Activated CD4-positive, alpha-beta T cell treated with anti-CD3 and anti-CD28 coated beads, Interleukin-2, Interleukin-6, amounts not matched to agents 100 ng/mL and 50 ng/mL, durations not matched to agents 16 hours and 8 hours (primary cell): ENCODE data around the gene CACNA1S.

Experiments
- DNase-seq: peaks from one replicate; pipeline ENCODE4 v3.0.0-alpha.2; 2020

CACNA1S gene

DNA sequence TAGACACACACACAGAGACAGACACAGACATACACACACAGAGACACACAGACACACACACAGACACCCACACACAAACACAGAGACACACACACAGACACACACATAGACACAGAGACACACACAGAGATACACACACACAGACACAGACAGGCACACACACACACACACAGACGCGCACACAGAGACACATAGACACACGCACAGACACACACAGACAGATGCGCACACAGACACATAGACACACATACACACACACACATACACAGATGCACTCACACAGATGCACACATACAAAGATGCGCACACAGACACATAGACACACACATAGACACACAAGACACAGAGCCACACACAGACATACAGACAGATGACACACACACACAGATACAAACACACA lies 104.7 kb downstream of the CACNA1S start:
- DNase-seq = no peak

DNA sequence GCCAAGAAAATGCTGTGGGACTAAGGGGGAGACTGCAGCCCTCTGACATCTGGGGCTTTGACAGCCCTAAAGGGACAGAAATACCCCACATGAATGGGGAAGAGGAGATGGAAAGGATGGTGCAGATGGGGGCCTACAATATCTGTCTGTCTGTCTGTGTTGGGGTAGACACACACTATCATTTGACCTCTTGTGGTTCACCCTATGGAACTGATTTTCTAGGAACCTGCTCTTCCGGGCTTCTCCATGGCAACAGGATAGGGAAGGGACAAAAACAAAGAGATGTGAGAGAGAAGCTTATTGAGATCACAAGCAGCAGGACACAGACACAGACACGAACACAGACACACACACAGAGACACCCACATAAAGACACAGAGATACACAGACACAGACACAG lies 105.8 kb downstream of the CACNA1S start:
- no peak for DNase-seq

DNA sequence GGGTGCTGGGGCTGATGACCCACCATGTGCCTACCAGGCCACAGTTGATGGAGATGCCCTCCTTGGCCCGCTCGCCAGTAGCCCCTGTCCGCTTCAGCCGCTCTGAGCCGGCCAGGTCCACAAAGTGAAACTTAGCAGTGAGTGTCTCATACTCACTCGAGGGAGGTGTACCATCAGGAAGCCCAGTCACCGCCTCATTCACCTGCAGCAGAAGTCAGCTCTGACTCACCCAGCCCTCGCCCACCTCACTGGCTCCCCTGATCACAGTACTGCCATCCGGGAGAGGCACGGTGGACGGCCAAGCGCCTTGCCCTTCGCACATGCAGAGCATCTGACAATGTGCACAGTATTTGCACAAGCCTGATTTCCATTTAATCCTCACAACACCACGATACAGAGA lies 107.5 kb downstream of the CACNA1S start:
- no peak for DNase-seq

- DNase-seq = no peak
These were observed 108.1 kb downstream of the CACNA1S start for GRCh38 chr1:201004154-201004553.

DNA sequence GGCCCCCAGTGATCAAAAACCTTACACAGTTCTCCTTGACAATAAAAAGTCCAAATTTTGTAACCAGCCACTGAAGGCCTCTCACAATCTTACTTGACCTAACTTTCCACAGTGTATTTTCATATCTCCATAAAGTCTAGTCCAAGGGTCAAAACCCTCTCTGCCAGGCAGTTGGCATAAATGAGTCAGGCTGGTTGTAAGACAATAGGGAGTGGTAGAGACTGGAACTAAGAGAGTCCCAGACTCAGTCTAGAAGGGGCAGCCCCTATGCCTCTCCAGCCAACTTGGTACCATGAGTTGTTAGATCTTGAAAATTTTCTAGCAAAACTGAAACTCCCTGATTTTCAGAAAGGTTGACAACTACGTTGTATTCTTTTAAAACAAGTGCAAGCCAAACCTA lies 109.7 kb downstream of the CACNA1S start:
- DNase-seq = peak; percentile 41

DNA sequence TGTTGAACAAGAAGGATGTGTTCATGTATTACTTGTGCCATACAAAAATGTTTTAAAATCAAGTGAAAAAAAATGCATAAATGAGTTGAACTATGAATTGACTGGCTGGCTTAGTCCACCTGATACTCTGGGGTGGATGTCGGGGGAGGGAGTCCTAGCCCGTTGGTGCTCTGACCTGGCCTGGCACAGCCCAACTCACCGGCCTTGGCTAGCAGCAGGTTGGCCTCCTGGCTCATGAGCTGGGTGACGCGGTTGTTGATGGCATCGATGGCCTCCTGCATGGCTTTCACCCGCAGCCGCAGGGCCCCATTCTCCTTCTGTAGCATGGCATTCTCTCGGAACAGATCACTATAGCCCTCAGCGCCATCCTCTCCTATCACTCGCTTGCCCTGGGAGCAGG lies 110.3 kb downstream of the CACNA1S start:
- DNase-seq = no peak

GRCh38 chr1:201000391-201000790 lies 111.8 kb downstream of the CACNA1S start:
- DNase-seq = no peak

GRCh38 chr1:200999667-201000066 lies 112.6 kb downstream of the CACNA1S start:
- DNase-seq = no peak

DNA sequence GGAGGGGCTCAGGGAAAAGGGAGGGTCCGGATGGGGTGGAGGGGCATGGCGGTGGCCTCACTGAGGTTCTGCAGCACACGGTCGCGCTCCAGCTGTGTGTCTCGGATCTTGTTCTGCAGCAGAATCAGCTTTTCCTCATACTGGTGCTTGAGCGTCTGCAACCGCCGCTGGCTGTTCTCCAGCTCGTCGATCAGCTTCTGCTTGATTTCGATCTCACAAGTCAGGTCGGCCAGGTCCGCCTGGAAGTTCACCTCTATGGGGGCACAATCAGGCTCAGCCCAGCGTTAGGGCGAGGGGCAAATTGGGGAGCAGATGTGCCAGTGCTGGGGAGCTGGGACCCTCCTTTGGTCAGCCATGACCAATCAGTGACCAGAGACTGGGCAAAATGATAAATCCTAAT lies 113.9 kb downstream of the CACNA1S start:
- DNase-seq = no peak

GRCh38 chr1:200992382-200993048 lies 119.7 kb downstream of the CACNA1S start:
- DNase-seq = no peak

- DNase-seq = no peak
These were observed 121.1 kb downstream of the CACNA1S start for GRCh38 chr1:200991097-200991614.

GRCh38 chr1:200990114-200990513 lies 122.1 kb downstream of the CACNA1S start:
- DNase-seq = no peak
